ENCODE results near the gene CCDC40. TPM values are rescaled to one million over a fixed set of nuclear protein-coding genes. Genes with fewer than 3 reads are reported as not detected.

CCDC40 gene
- total RNA-seq, 1 donor from 2014 or later: 25.3 TPM

DNA sequence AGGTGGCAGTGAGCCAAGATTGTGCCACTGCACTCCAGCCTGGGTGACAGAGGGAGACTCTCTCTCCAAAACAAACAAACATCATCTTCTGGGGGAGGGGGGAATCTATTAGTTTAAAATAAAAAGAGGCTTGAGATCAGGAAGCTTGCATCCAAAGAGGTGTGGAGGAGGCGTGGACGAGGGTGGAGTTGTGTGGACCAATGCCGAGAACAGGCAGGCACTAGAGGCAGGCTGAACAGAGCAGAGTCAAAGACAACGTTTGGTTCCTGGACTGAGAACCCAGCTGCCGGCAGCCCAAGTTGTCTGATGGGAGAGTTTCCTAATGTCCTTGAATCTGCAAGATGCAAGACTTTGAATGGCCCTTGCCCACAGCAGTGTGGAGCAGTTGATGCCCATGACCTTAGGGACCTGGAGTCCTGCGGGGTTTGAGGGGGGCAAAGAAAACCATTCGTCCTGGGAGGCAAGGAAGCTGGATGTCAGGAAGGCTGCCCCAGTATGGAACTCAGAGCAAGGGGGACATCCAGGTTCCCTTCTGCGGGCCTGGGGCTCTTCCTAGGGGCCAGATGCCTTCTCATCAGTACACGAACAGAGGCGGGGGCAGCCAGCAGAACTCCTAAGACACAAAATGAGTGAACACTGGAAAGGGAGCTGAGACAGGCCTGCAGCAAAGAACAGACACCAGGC, 9.9 kb upstream of the CCDC40 start:
- DNase-seq: no peak
- Mint-ChIP-seq H3K4me1 (ENCODE audit: low read depth, unreplicated experiment) (peaks cover 52% of the 10 kb centered on the region), H3K9me3 (ENCODE audit: unreplicated experiment) (peaks cover 23% of the 10 kb centered on the region), H3K27me3 (ENCODE audit: unreplicated experiment) (peaks cover 20% of the 10 kb centered on the region), H3K36me3 (ENCODE audit: unreplicated experiment) (peaks cover 4% of the 10 kb centered on the region), H3K4me3 (ENCODE audit: unreplicated experiment) (peak overlapping the region; percentile 27), H3K27ac (ENCODE audit: unreplicated experiment) (peak overlapping the region; percentile 94)
- TF ChIP-seq CTCF (IDR thresholded peaks at IDR 0.05; ENCODE audit: partially characterized antibody, unreplicated experiment): no peak

DNA sequence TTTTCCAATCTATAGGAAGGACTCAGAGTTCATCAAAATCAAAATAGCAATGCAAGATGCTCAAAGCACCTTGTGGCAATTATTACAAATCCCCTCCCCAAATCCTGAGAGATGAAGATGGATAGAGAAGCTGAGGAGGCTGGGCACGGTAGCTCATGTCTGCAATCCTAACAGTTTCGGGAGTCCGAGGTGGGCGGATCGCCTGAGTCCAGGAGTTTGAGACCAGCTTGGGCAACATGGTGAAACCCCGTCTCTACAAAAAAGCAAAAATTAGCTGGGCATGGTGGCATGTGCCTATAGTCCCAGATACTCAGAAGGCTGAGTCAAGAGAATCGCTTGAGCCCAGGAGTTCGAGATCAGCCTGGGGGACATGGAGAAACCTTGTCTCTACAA, 9.4 kb upstream of the CCDC40 start:
- Mint-ChIP-seq H3K27ac (ENCODE audit: unreplicated experiment) (peak overlapping the region; percentile 94), H3K36me3 (ENCODE audit: unreplicated experiment) (no peaks in the 10 kb centered on the region), H3K4me3 (ENCODE audit: unreplicated experiment) (peak overlapping the region; percentile 27), H3K27me3 (ENCODE audit: unreplicated experiment) (peaks cover 25% of the 10 kb centered on the region), H3K9me3 (ENCODE audit: unreplicated experiment) (peaks cover 21% of the 10 kb centered on the region), H3K4me1 (ENCODE audit: low read depth, unreplicated experiment) (peaks cover 55% of the 10 kb centered on the region)
- no peak for DNase-seq
- no peak for TF ChIP-seq CTCF (IDR thresholded peaks at IDR 0.05; ENCODE audit: partially characterized antibody, unreplicated experiment)

GRCh38 chr17:80028030-80028429, 8.4 kb upstream of the CCDC40 start:
- H3K4me3 Mint-ChIP-seq (ENCODE audit: unreplicated experiment): peak overlapping the region; percentile 78
- H3K36me3 Mint-ChIP-seq (ENCODE audit: unreplicated experiment): no peaks in the 10 kb centered on the region
- peaks cover 25% of the 10 kb centered on the region for H3K27me3 Mint-ChIP-seq (ENCODE audit: unreplicated experiment)
- H3K4me1 Mint-ChIP-seq (ENCODE audit: low read depth, unreplicated experiment): peaks cover 62% of the 10 kb centered on the region
- peaks cover 20% of the 10 kb centered on the region for H3K9me3 Mint-ChIP-seq (ENCODE audit: unreplicated experiment)
- H3K27ac Mint-ChIP-seq (ENCODE audit: unreplicated experiment): peak overlapping the region; percentile 98
- TF ChIP-seq CTCF (IDR thresholded peaks at IDR 0.05; ENCODE audit: partially characterized antibody, unreplicated experiment): no peak
- DNase-seq: no peak

DNA sequence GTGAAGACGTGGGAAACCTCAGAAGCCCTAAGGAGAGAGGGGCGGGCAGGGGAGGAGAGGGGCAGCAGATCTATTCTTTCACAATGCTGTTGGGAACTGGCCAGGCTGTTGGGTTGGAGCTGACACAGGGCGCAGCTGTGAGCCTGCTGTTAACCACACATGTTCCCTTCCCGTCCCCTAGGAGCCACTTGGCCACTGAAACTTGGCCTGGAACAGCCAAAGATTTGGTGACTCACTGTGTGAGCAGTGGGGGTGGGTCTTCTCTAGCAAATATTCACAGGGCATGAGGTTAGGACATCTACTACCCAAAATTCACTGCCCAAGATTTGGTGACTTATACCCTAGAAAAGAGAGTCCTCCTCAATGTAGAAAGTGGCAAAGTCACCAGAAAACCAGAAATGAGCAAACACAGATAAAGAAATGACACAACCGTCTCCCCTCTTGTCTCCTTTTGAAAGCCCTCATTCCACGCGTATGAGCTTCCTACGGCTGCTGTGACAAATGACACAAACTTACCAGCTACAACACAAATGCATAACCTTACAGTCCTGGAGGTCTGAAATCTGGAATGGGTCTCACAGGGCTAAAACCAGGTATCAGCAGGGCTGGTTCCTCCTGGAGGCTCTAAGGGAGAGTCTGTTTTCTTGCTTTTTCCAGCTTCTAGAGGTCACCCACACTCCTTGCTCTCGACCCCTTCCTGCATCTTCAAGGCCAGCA, 7.0 kb upstream of the CCDC40 start:
- Mint-ChIP-seq H3K27me3 (ENCODE audit: unreplicated experiment) (peaks cover 21% of the 10 kb centered on the region), H3K4me1 (ENCODE audit: low read depth, unreplicated experiment) (peaks cover 67% of the 10 kb centered on the region), H3K27ac (ENCODE audit: unreplicated experiment) (peak overlapping the region; percentile 98), H3K36me3 (ENCODE audit: unreplicated experiment) (no peaks in the 10 kb centered on the region), H3K4me3 (ENCODE audit: unreplicated experiment) (peak overlapping the region; percentile 78), H3K9me3 (ENCODE audit: unreplicated experiment) (peaks cover 17% of the 10 kb centered on the region)
- peak; percentile 78 for DNase-seq
- TF ChIP-seq CTCF (IDR thresholded peaks at IDR 0.05; ENCODE audit: partially characterized antibody, unreplicated experiment): no peak

All from glutamatergic neuron (in vitro differentiated cells).